K562 (cell line): ENCODE results near the gene MARCO. TPM values are rescaled to one million over a fixed set of nuclear protein-coding genes. Genes with fewer than 3 reads are reported as not detected.

ENCODE experiments used
- ATAC-seq: fragments of 200-7000 bp; cut with Tn5 transposase; 3 replicates; pipeline ENCODE4 v1.9.1; 2020; ENCODE audit warnings: moderate library complexity
- BruUV-seq: library from RNA; stranded (reverse); fragments of 400-500 nt; replicated peaks from 2 replicates; lab custom pipeline; 2021; lab: Mats Ljungman, UMichigan
- CTCF ChIA-PET: fragments of 300-600 bp; formaldehyde crosslinking; extraction: SDS; loops from one replicate; lab custom pipeline; 2021; ENCODE audit warnings: low intra/inter-chr PET ratio; lab: Yijun Ruan, JAX
- POLR2A ChIA-PET: fragments of 300-600, 350-650 bp; sonication (Branson Sonifier 250); formaldehyde crosslinking; extraction: SDS; loops from one replicate; lab custom pipeline; 2021; ENCODE audit warnings: antibody characterized with exemption, inconsistent platforms; lab: Yijun Ruan, JAX
- DNase-seq, 4 experiments: peaks; one replicate each; pipeline versions ENCODE4 v3.0.0 to v3.0.0-alpha.2; 2011 to 2018; ENCODE audit warnings: low spot score in 3 of 4, mixed read lengths in 3 of 4; ENCODE audit errors: extremely low read depth in 1 of 4
- FAIRE-seq: peaks from 2 replicates; lab custom pipeline; 2011; peaks lifted over from hg19 to GRCh38; lab: Jason Lieb, UNC
- H2AFZ ChIP-seq: 2 replicates; pipeline ENCODE4 v1.6.0; 2011; ENCODE audit warnings: low read depth, low read length, control low read depth, inconsistent platforms
- H3K27ac ChIP-seq: fragments of 200-600 bp; 3 replicates; pipeline ENCODE4 v1.8.0; 2011; ENCODE audit warnings: low read depth, mild to moderate bottlenecking, control low read depth, inconsistent platforms, low read length, moderate library complexity, mixed read lengths; ENCODE audit errors: extremely low read depth
- H3K27me3 ChIP-seq, 2 experiments: fragments of 300-600 bp in 1 of 2; 2 replicates in 1 of 2; 3 replicates in 1 of 2; pipeline versions ENCODE4 v1.6.0 to v1.8.0; 2011; ENCODE audit warnings: inconsistent platforms in 2 of 2, low read length in 2 of 2, mild to moderate bottlenecking in 1 of 2, mixed read lengths in 1 of 2, moderate library complexity in 1 of 2; ENCODE audit not compliant: control insufficient read depth in 2 of 2, insufficient read depth in 2 of 2
- H3K36me3 ChIP-seq: fragments of 300-600 bp; 3 replicates; pipeline ENCODE4 v1.8.0; 2011; ENCODE audit warnings: mild to moderate bottlenecking, low read length, inconsistent platforms; ENCODE audit not compliant: control insufficient read depth, insufficient read depth
- H3K4me1 ChIP-seq, 2 experiments: fragments of 200-600 bp in 1 of 2; replicated peaks in 1 of 2; 2 replicates in 1 of 2; 3 replicates in 1 of 2; pipeline versions ENCODE4 v1.5.1 to v1.8.0; 2011; ENCODE audit warnings: inconsistent platforms in 2 of 2, low read length in 2 of 2, mild to moderate bottlenecking in 1 of 2, mixed read lengths in 1 of 2, moderate library complexity in 1 of 2; ENCODE audit not compliant: control insufficient read depth in 2 of 2, insufficient read depth in 2 of 2
- H3K4me2 ChIP-seq: 2 replicates; pipeline ENCODE4 v1.6.1; 2011; ENCODE audit warnings: low read length, control low read depth, inconsistent platforms, mixed read lengths; ENCODE audit not compliant: insufficient read depth
- H3K4me3 ChIP-seq: fragments of 200-600 bp; sonication (generic), shearing (Covaris generic); 2 replicates; pipeline ENCODE4 v1.5.1; 2016; ENCODE audit warnings: control low read depth, inconsistent platforms
- H3K79me2 ChIP-seq: fragments of 200-600 bp; 3 replicates; pipeline ENCODE4 v1.8.0; 2011; ENCODE audit warnings: low read length, inconsistent platforms; ENCODE audit not compliant: control insufficient read depth, insufficient read depth
- H3K9ac ChIP-seq, 2 experiments: 2 replicates each; pipeline versions ENCODE4 v1.6.0 to v1.6.1; 2011; ENCODE audit warnings: low read depth in 2 of 2, low read length in 2 of 2, control low read depth in 1 of 2, inconsistent platforms in 1 of 2, mild to moderate bottlenecking in 1 of 2, mixed read lengths in 1 of 2; ENCODE audit not compliant: insufficient read depth in 1 of 2
- H3K9me1 ChIP-seq: one replicate; pipeline ENCODE4 v1.6.0; 2011; ENCODE audit warnings: inconsistent platforms, mild to moderate bottlenecking, low read length, moderate library complexity; ENCODE audit not compliant: control insufficient read depth, insufficient read depth
- H3K9me3 ChIP-seq: replicated peaks from 2 replicates; pipeline ENCODE4 v1.5.1; 2011; ENCODE audit warnings: low read depth, low read length, inconsistent platforms; ENCODE audit not compliant: control insufficient read depth, insufficient read depth
- H4K20me1 ChIP-seq: replicated peaks from 2 replicates; pipeline ENCODE4 v1.6.1; 2011; ENCODE audit warnings: low read length, inconsistent platforms, mixed read lengths; ENCODE audit not compliant: control insufficient read depth, insufficient read depth
- CCNT2 ChIP-seq: IDR thresholded peaks from 2 replicates; pipeline ENCODE4 v1.6.1; 2011; ENCODE audit warnings: borderline replicate concordance, low read depth, mild to moderate bottlenecking, moderate library complexity, mixed read lengths, low read length; ENCODE audit not compliant: insufficient read length; ENCODE audit errors: extremely low read depth
- CHD1 ChIP-seq: fragments of 200-600 bp; sonication (generic); IDR thresholded peaks from one replicate; pipeline ENCODE4 v1.6.1; 2012; ENCODE audit warnings: mild to moderate bottlenecking, moderate library complexity, low read length, inconsistent platforms
- DIDO1 ChIP-seq: fragments of 450-650 bp; IDR thresholded peaks from 2 replicates; pipeline ENCODE4 v1.6.1; 2016; ENCODE audit warnings: low read depth, missing biosample characterization, missing genetic modification characterization
- ELF4 ChIP-seq: fragments of 450-650 bp; formaldehyde crosslinking; IDR thresholded peaks from 2 replicates; pipeline ENCODE4 v1.4.0; 2022; ENCODE audit warnings: missing genetic modification characterization
- HDAC8 ChIP-seq: fragments of 450-650 bp; IDR thresholded peaks from 2 replicates; pipeline ENCODE4 v1.6.1; 2016; ENCODE audit warnings: mild to moderate bottlenecking, missing genetic modification characterization, moderate library complexity, missing compliant biosample characterization
- HES1 ChIP-seq: fragments of 450-650 bp; IDR thresholded peaks from 2 replicates; pipeline ENCODE4 v1.6.1; 2016; ENCODE audit warnings: low read depth, mild to moderate bottlenecking, moderate library complexity
- HINFP ChIP-seq: fragments of 450-650 bp; conservative IDR thresholded peaks from 2 replicates; pipeline ENCODE4 v1.6.1; 2016; ENCODE audit warnings: missing genetic modification characterization, low read depth, mild to moderate bottlenecking, control low read depth, missing compliant biosample characterization
- KLF10 ChIP-seq: fragments of 250-450 bp; sonication (Bioruptor Pico); IDR thresholded peaks from 2 replicates; pipeline ENCODE4 v1.6.1; 2021; ENCODE audit warnings: matching md5 sums
- MTA1 ChIP-seq: fragments of 450-650 bp; IDR thresholded peaks from 2 replicates; pipeline ENCODE4 v1.6.1; 2017; ENCODE audit warnings: borderline replicate concordance
- NFE2L1 ChIP-seq: fragments of 450-650 bp; IDR thresholded peaks from 2 replicates; pipeline ENCODE4 v1.6.1; 2016; ENCODE audit warnings: missing genetic modification characterization, low read depth, mild to moderate bottlenecking, missing compliant biosample characterization, moderate library complexity, borderline replicate concordance
- PHF8 ChIP-seq: fragments of 200-600 bp; sonication (generic); IDR thresholded peaks from 2 replicates; pipeline ENCODE4 v1.6.1; 2012; ENCODE audit warnings: mixed run types, mild to moderate bottlenecking, inconsistent platforms, low read length, moderate library complexity, borderline replicate concordance
- PML ChIP-seq: IDR thresholded peaks from 2 replicates; pipeline ENCODE4 v1.6.1; 2012; ENCODE audit warnings: low read length, inconsistent platforms
- PYGO2 ChIP-seq: fragments of 450-650 bp; IDR thresholded peaks from 2 replicates; pipeline ENCODE4 v1.6.1; 2016; ENCODE audit warnings: mild to moderate bottlenecking, missing genetic modification characterization, moderate library complexity, missing compliant biosample characterization
- RFX5 ChIP-seq: IDR thresholded peaks from 2 replicates; pipeline ENCODE4 v1.6.1; 2011; ENCODE audit warnings: low read depth, mild to moderate bottlenecking, improper control_type of control experiment, low read length
- SREBF1 ChIP-seq: fragments of 150-350 bp; IDR thresholded peaks from 2 replicates; pipeline ENCODE4 v1.6.1; 2014; ENCODE audit warnings: antibody characterized with exemption, low read depth, low read length, borderline replicate concordance
- SUPT5H ChIP-seq: fragments of 450-650 bp; IDR thresholded peaks from 2 replicates; pipeline ENCODE4 v1.6.1; 2016
- TFAP4 ChIP-seq: sonication (generic); formaldehyde crosslinking; IDR thresholded peaks from 2 replicates; pipeline ENCODE4 v1.8.0; 2022; ENCODE audit warnings: missing genetic modification reagents, mild to moderate bottlenecking, moderate library complexity, borderline replicate concordance
- ZFP30 ChIP-seq: fragments of 250-450 bp; sonication (Bioruptor Pico); IDR thresholded peaks from 2 replicates; pipeline ENCODE4 v1.8.0; 2022; ENCODE audit warnings: moderate library complexity, mild to moderate bottlenecking, inconsistent platforms, borderline replicate concordance
- ZNF561 ChIP-seq: fragments of 450-650 bp; formaldehyde crosslinking; conservative IDR thresholded peaks from 2 replicates; pipeline ENCODE4 v1.4.0; 2020; ENCODE audit warnings: mild to moderate bottlenecking, moderate library complexity
- ZNF668 ChIP-seq: fragments of 250-450 bp; sonication (Bioruptor Pico); IDR thresholded peaks from 2 replicates; pipeline ENCODE4 v1.8.0; 2022; ENCODE audit warnings: mild to moderate bottlenecking, inconsistent platforms
- WGBS: fragments of 100-300 bp; shearing (Covaris generic); methylation state at CpG from one replicate; pipeline ENCODE4 v1.1.6; 2016; ENCODE audit warnings: low coverage, mixed read lengths; ENCODE audit not compliant: insufficient coverage; ENCODE audit errors: missing lambda C conversion rate; 5-methylcytosine and 5-hydroxymethylcytosine counted together
- in situ Hi-C: fragments of 300-500 bp; cut with MboI; formaldehyde crosslinking; loops from 4 replicates; pipeline ENCODE4 v1.15.0; 2018; ENCODE audit warnings: inconsistent platforms, mixed read lengths
- intact Hi-C: fragments of 100-400 bp; cut with micrococcal nuclease; formaldehyde crosslinking; loops from 2 replicates; pipeline ENCODE4 v1.14.2; 2022
- polyA plus RNA-seq, 8 experiments: library from polyadenylated mRNA; depleted of rRNA in 4 of 8; stranded (reverse) in 5 of 8; unstranded in 3 of 8; fragments of >200 nt; fragmentation: Nextera tagmentation in 2 of 8; fragmentation: Illumina TruSeq in 1 of 8; extraction: Ambion mirVana in 2 of 8; extraction: Trizol in 1 of 8; gene quantifications; 2 replicates each; pipeline versions ENCODE4 v1.2.1 to v1.2.3, GENCODE V29; 2011 to 2014; ENCODE audit warnings: inconsistent platforms in 1 of 8, missing spikeins in 1 of 8
- total RNA-seq, 7 experiments: library from RNA; depleted of rRNA in 6 of 7; stranded (reverse); fragments of >200 nt in 6 of 7; fragmentation: Illumina TruSeq in 2 of 7; extraction: Trizol in 2 of 7; gene quantifications; 2 replicates each; pipeline versions ENCODE4 v1.2.1 to v1.2.3, GENCODE V29; 2011 to 2021; ENCODE audit warnings: low replicate concordance in 1 of 7

MARCO gene
- total and polyA plus RNA-seq, 9 of the 15 experiments (the other 6 are each of a cell fraction or from before 2014, with no cell fraction given), result 0.31 TPM; not detected in 8

- POLR2A ChIA-PET, result no interaction called here
- intact Hi-C loops (no loop called here), in situ Hi-C loops (no loop called here)
- Histone ChIP-seq H3K27ac (no peak overlapping the region), H3K4me2 (no peak overlapping the region), H4K20me1 (no peaks in the 10 kb centered on the region), H3K79me2 (no peaks in the 10 kb centered on the region), H3K4me1 (no peaks in the 10 kb centered on the region), H3K9ac (no peak overlapping the region), H3K27me3 (peaks cover 0 to 11% of the 10 kb centered on the region in 2 experiments; a peak in 3 of 5 replicates), H2AFZ (no peak overlapping the region)
- BruUV-seq, result no TSS peak
- CTCF ChIA-PET, result no interaction called here
- WGBS, result 0% methylated on average over 2 of the region's 2 CpGs
- DNase-seq (no peak), FAIRE-seq (no peak)
- TF ChIP-seq PML (no peak), HDAC8 (no peak), CHD1 (no peak), RFX5 (no peak), SREBF1 (no peak), MTA1 (no peak), ZFP30 (CRISPR knock-in tag) (no peak), TFAP4 (no peak), ZNF668 (CRISPR knock-in tag) (no peak), DIDO1 (tag) (no peak), HES1 (no peak), HINFP (tag) (no peak), PYGO2 (tag) (no peak), PHF8 (no peak), ZNF561 (CRISPR knock-in tag) (no peak), NFE2L1 (tag) (no peak), ELF4 (CRISPR knock-in tag) (no peak), SUPT5H (no peak), CCNT2 (no peak), KLF10 (CRISPR knock-in tag) (no peak)
- TF ChIP-seq, all 486 proteins: peak for 0
- H3K9me3 ChIP-seq, result no peaks in the 10 kb centered on the region
- no peaks in the 10 kb centered on the region for H3K36me3 ChIP-seq
- H3K4me3 ChIP-seq, result no peak overlapping the region
- no peak for ATAC-seq
- H3K9me1 ChIP-seq, result no peaks in the 10 kb centered on the region
Observed at GRCh38 chr2:118943286-118943685, 1.3 kb downstream of the MARCO start.
